OCI-LY3 (cell line): ENCODE data around the gene ARID3B.
A peak's percentile ranks its signal among the peaks of the same experiment; 100 is the strongest.

Experiments used
- H2AFZ ChIP-seq: fragments of 200-600, 300-600 bp; shearing (Covaris generic); 2 replicates; pipeline ENCODE4 v1.6.0; 2014; ENCODE audit warnings: antibody characterized with exemption, low read depth, low read length
- H3K27ac ChIP-seq: fragments of 200-600, 300-600 bp; sonication (generic); 2 replicates; pipeline ENCODE4 v1.5.1; 2014; ENCODE audit warnings: mild to moderate bottlenecking, low read length, moderate library complexity, mixed read lengths
- H3K27me3 ChIP-seq: fragments of 200-600, 300-600 bp; sonication (generic); 2 replicates; pipeline ENCODE4 v1.6.1; 2014; ENCODE audit warnings: low read depth, low read length, mixed read lengths
- H3K36me3 ChIP-seq: fragments of 200-600, 300-600 bp; sonication (generic); replicated peaks from 2 replicates; pipeline ENCODE3; 2014; ENCODE audit warnings: low read depth, low read length, mixed read lengths
- H3K4me1 ChIP-seq: fragments of 300-600, 200-600 bp; sonication (generic); 2 replicates; pipeline ENCODE4 v1.6.1; 2014; ENCODE audit warnings: low read length, mixed read lengths
- H3K4me2 ChIP-seq: fragments of 200-600, 300-600 bp; sonication (generic); 2 replicates; pipeline ENCODE4 v1.6.1; 2014; ENCODE audit warnings: low read length, mixed read lengths
- H3K4me3 ChIP-seq: fragments of 300-600, 200-600 bp; sonication (generic); 2 replicates; pipeline ENCODE4 v1.5.1; 2014; ENCODE audit warnings: antibody characterized with exemption, mild to moderate bottlenecking, low read length, moderate library complexity
- H3K79me2 ChIP-seq: fragments of 300-600, 200-600 bp; shearing (Covaris generic); 2 replicates; pipeline ENCODE4 v1.6.1; 2014; ENCODE audit warnings: mild to moderate bottlenecking, low read length, mixed read lengths
- H3K9ac ChIP-seq: fragments of 300-600, 200-600 bp; shearing (Covaris generic); 2 replicates; pipeline ENCODE4 v1.6.0; 2014; ENCODE audit warnings: mild to moderate bottlenecking, low read length, moderate library complexity
- H3K9me3 ChIP-seq: fragments of 200-600, 300-600 bp; shearing (Covaris generic); 2 replicates; pipeline ENCODE4 v1.6.1; 2014; ENCODE audit warnings: low read length, mixed read lengths; ENCODE audit not compliant: insufficient read depth
- H4K20me1 ChIP-seq: fragments of 200-600, 300-600 bp; sonication (generic); 2 replicates; pipeline ENCODE4 v1.6.1; 2016; ENCODE audit warnings: low read length, mixed read lengths; ENCODE audit not compliant: insufficient read depth
- EZH2phosphoT487 ChIP-seq: fragments of 200-600 bp; shearing (Covaris generic); IDR thresholded peaks from 2 replicates; pipeline ENCODE4 v1.6.1; 2018; ENCODE audit warnings: antibody characterized with exemption, mixed run types, low read depth
- TF ChIP-seq, protein P1 (sequence below): fragments of 200-600, 300-600 bp; sonication (generic); IDR thresholded peaks from 2 replicates; pipeline ENCODE4 v1.5.1; 2014; ENCODE audit warnings: antibody characterized with exemption, low read length, low read depth

Gene ARID3B

DNA sequence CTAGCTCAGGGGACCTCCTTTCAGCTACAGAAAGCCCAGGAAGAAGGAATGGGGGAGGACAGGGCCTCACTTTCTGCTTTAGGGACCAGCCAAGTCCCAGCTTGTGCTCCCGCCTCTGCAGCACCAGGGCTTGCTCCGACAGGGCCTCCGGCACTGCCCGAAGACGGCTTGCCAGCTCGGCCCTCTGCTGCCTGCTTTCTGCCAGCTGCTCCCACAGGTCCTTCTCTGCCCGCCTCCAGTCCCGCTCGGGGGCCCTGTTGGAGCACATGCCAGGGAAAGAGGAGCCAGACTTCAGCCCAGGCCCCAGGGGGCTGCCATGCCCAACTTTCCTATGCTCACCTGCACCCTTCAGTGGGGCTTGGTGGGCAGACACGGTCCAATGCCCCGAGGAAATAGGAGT is 70.3 kb downstream of the ARID3B start:
- peaks cover 7% of the 10 kb centered on the region for H3K4me1 ChIP-seq
- no peak overlapping the region for H3K9ac ChIP-seq
- H3K4me2 ChIP-seq: no peak overlapping the region
- H3K27me3 ChIP-seq: peaks cover 3% of the 10 kb centered on the region; the same call in 1 of the 2 replicates
- H3K4me3 ChIP-seq: no peak overlapping the region
- H3K36me3 ChIP-seq: no peaks in the 10 kb centered on the region
- H3K9me3 ChIP-seq: no peaks in the 10 kb centered on the region
- no peak for TF ChIP-seq EZH2phosphoT487
- TF ChIP-seq, protein P1, sequence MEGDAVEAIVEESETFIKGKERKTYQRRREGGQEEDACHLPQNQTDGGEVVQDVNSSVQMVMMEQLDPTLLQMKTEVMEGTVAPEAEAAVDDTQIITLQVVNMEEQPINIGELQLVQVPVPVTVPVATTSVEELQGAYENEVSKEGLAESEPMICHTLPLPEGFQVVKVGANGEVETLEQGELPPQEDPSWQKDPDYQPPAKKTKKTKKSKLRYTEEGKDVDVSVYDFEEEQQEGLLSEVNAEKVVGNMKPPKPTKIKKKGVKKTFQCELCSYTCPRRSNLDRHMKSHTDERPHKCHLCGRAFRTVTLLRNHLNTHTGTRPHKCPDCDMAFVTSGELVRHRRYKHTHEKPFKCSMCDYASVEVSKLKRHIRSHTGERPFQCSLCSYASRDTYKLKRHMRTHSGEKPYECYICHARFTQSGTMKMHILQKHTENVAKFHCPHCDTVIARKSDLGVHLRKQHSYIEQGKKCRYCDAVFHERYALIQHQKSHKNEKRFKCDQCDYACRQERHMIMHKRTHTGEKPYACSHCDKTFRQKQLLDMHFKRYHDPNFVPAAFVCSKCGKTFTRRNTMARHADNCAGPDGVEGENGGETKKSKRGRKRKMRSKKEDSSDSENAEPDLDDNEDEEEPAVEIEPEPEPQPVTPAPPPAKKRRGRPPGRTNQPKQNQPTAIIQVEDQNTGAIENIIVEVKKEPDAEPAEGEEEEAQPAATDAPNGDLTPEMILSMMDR: no peak
- H2AFZ ChIP-seq: no peak overlapping the region
- peaks cover under 1% of the 10 kb centered on the region; the same call in 1 of the 2 replicates for H4K20me1 ChIP-seq
- no peak overlapping the region for H3K27ac ChIP-seq
- H3K79me2 ChIP-seq: peaks cover 11% of the 10 kb centered on the region

GRCh38 chr15:74611834-74612233 is 70.8 kb downstream of the ARID3B start:
- H2AFZ ChIP-seq: no peak overlapping the region
- no peak overlapping the region for H3K27ac ChIP-seq
- no peak overlapping the region for H3K4me2 ChIP-seq
- no peak overlapping the region for H3K4me3 ChIP-seq
- H3K9me3 ChIP-seq: no peaks in the 10 kb centered on the region
- TF ChIP-seq EZH2phosphoT487: no peak
- TF ChIP-seq, protein P1: no peak
- H3K4me1 ChIP-seq: peaks cover 9% of the 10 kb centered on the region
- peaks cover 3% of the 10 kb centered on the region; the same call in 1 of the 2 replicates for H3K27me3 ChIP-seq
- H3K36me3 ChIP-seq: no peaks in the 10 kb centered on the region
- no peak overlapping the region for H3K9ac ChIP-seq
- H4K20me1 ChIP-seq: peaks cover 5% of the 10 kb centered on the region
- H3K79me2 ChIP-seq: peaks cover 15% of the 10 kb centered on the region

- Histone ChIP-seq H3K27ac (no peak overlapping the region), H3K9me3 (no peaks in the 10 kb centered on the region), H2AFZ (no peak overlapping the region), H3K4me2 (no peak overlapping the region), H3K27me3 (peaks cover 3% of the 10 kb centered on the region; the same call in 1 of the 2 replicates), H3K9ac (no peak overlapping the region), H3K36me3 (peaks cover 6% of the 10 kb centered on the region), H3K4me1 (peaks cover 17% of the 10 kb centered on the region), H3K4me3 (no peak overlapping the region), H4K20me1 (peaks cover 13% of the 10 kb centered on the region), H3K79me2 (peaks cover 24% of the 10 kb centered on the region)
- TF ChIP-seq EZH2phosphoT487: no peak
- TF ChIP-seq, protein P1: no peak
Observed at GRCh38 chr15:74612677-74613076, 71.7 kb downstream of the ARID3B start.

GRCh38 chr15:74613089-74613952 is 72.3 kb downstream of the ARID3B start:
- Histone ChIP-seq H3K4me1 (peaks cover 19% of the 10 kb centered on the region), H3K4me2 (peak overlapping the region; percentile 81), H3K4me3 (0 out of 2 replicates have a peak overlapping the region, but pooled peaks have one; percentile 93), H3K9ac (no peak overlapping the region), H3K27me3 (no peaks in the 10 kb centered on the region), H4K20me1 (peaks cover 20% of the 10 kb centered on the region), H3K9me3 (no peaks in the 10 kb centered on the region), H2AFZ (no peak overlapping the region), H3K27ac (no peak overlapping the region), H3K36me3 (peaks cover 10% of the 10 kb centered on the region), H3K79me2 (peaks cover 30% of the 10 kb centered on the region)
- TF ChIP-seq EZH2phosphoT487: no peak
- TF ChIP-seq, protein P1: no peak
